ENCODE results near the gene TMEM235. TPM values are rescaled to one million over a fixed set of nuclear protein-coding genes. Genes with fewer than 3 reads are reported as not detected.

TMEM235 gene
- polyA plus RNA-seq, 1 of the 3 experiments (the other 2 are of a cell fraction): not detected

DNA sequence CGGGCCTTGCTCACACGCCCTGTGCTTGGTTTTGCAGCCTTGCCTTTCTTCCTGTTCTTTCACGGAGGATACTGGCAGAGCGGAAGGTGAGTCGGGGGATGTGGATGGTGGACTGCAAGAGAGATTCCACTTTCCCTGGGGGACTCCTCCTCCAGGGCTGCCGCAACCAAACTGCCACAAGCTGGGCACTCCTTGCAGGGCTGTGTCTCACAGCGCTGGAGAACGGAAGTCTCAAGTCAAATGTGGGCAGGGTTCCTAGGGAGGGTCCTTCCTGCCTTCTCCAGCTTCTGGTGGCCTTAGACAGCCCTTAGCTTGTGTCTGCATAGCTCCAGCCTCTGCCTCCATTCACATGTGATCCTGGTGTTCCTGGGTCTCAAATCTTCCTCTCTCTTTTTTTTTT lies 28.8 kb upstream of the TMEM235 start:
- POLR2A ChIA-PET: interaction anchor here (0.7 to 1.6 kb wide), 2 partner anchors 13 to 16 kb away, joined by 3 to 5 read pairs; no protein-coding TSS in a partner anchor
- no peak for TF ChIP-seq FOXJ3 (CRISPR knock-in tag; IDR thresholded peaks at IDR 0.05)
- TF ChIP-seq SMC3 (IDR thresholded peaks at IDR 0.05; ENCODE audit: low read depth, low read length): no peak
- H2AFZ ChIP-seq (ENCODE audit: low read depth): no peak overlapping the region
- H3K4me3 ChIP-seq (ENCODE audit: low read depth in 2 of 2, low read length in 1 of 2): no peak overlapping the region
- no peak for DNase-seq
- no peaks in the 10 kb centered on the region for H3K9me2 ChIP-seq
- no peaks in the 10 kb centered on the region for H3K79me2 ChIP-seq (ENCODE audit: insufficient read depth)
- no peaks in the 10 kb centered on the region; a peak in 1 of 4 replicates for H3K4me1 ChIP-seq (ENCODE audit: control insufficient read depth in 1 of 2, insufficient read depth in 2 of 2, low read depth in 1 of 2, low read length in 1 of 2)
- H4K20me1 ChIP-seq (ENCODE audit: insufficient read depth): no peaks in the 10 kb centered on the region
- H3F3A ChIP-seq (replicated peaks; ENCODE audit: insufficient read depth): no peaks in the 10 kb centered on the region
- H3K9ac ChIP-seq: no peak overlapping the region
- H3K4me2 ChIP-seq: no peak overlapping the region
- H3K9me3 ChIP-seq: no peaks in the 10 kb centered on the region
- no peaks in the 10 kb centered on the region for H3K27me3 ChIP-seq (ENCODE audit: insufficient read depth)
- WGBS (ENCODE audit: low lambda C conversion rate): 93% methylated on average over 7 of the region's 8 CpGs
- H3K27ac ChIP-seq (ENCODE audit: low read depth in 2 of 2, low read length in 1 of 2): no peak overlapping the region
- CTCF ChIA-PET: interaction anchor here (0.6 to 5.9 kb wide), 4 partner anchors 15 to 303 kb away, joined by 4 to 22 read pairs (median 10); partner anchors contain the start of genes AFMID and TK1
- peaks cover 0 to 3% of the 10 kb centered on the region in 2 experiments for H3K36me3 ChIP-seq (replicated peaks in 1 of 2; ENCODE audit: control insufficient read depth in 1 of 2, insufficient read depth in 2 of 2, low read length in 1 of 2)

DNA sequence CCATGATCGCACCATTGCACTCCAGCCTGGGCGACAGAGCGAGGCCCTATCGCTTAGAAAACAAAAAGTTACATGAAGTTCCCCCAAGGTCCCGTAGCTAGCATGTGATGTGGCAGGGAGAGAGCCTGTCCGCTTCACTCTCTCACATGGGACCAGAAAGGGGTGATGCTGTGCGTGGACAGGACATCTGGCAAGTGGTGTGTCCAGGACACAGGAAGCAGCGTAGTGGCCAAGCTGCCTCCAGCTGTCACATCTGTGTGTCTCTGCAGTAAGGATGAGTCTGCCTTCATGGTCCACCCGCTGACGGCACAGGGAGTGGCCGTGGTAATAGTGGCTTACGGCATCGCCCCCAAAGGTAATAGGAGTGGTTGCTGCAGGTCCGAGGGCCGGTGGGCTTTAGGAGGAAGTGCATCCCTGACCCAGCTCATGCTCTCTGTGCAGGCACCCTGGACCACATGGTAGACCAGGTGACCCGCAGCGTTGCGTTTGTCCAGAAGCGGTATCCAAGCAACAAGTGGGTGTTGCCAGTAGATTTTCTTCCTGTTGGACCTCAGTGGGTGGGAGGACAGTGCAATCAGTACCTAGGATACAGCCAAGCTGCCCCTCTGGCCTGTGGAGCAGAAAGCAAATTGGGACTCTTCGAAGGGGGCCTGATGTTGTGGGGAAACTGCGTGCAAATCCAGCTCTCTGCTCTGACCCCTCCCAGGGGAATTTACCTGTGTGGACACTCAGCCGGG lies 26.9 kb upstream of the TMEM235 start:
- Histone ChIP-seq H3K79me2 (ENCODE audit: insufficient read depth) (no peaks in the 10 kb centered on the region), H3K9ac (no peak overlapping the region), H3K4me2 (no peak overlapping the region), H3F3A (replicated peaks; ENCODE audit: insufficient read depth) (no peaks in the 10 kb centered on the region), H4K20me1 (ENCODE audit: insufficient read depth) (no peaks in the 10 kb centered on the region), H3K9me2 (no peaks in the 10 kb centered on the region), H3K9me3 (no peaks in the 10 kb centered on the region), H3K4me3 (ENCODE audit: low read depth in 2 of 2, low read length in 1 of 2) (no peak overlapping the region), H2AFZ (ENCODE audit: low read depth) (no peak overlapping the region), H3K27me3 (ENCODE audit: insufficient read depth) (no peaks in the 10 kb centered on the region), H3K36me3 (replicated peaks in 1 of 2; ENCODE audit: control insufficient read depth in 1 of 2, insufficient read depth in 2 of 2, low read length in 1 of 2) (peaks cover 0 to 3% of the 10 kb centered on the region in 2 experiments), H3K4me1 (ENCODE audit: control insufficient read depth in 1 of 2, insufficient read depth in 2 of 2, low read depth in 1 of 2, low read length in 1 of 2) (no peaks in the 10 kb centered on the region), H3K27ac (ENCODE audit: low read depth in 2 of 2, low read length in 1 of 2) (no peak overlapping the region)
- POLR2A ChIA-PET: interaction anchor here (0.7 to 0.9 kb wide), 2 partner anchors 9 to 15 kb away, joined by 3 read pairs; partner anchors contain the start of gene BIRC5
- 92% methylated on average over 22 of the region's 22 CpGs for WGBS (ENCODE audit: low lambda C conversion rate)
- no peak for DNase-seq
- CTCF ChIA-PET: interaction anchor here (1.0 to 5.9 kb wide), 5 partner anchors 17 to 92 kb away, joined by 3 to 22 read pairs (median 12); partner anchors contain the start of genes AFMID and TK1
- TF ChIP-seq MAX (IDR thresholded peaks at IDR 0.05; ENCODE audit: low read depth): no peak
- TF ChIP-seq, protein P1, sequence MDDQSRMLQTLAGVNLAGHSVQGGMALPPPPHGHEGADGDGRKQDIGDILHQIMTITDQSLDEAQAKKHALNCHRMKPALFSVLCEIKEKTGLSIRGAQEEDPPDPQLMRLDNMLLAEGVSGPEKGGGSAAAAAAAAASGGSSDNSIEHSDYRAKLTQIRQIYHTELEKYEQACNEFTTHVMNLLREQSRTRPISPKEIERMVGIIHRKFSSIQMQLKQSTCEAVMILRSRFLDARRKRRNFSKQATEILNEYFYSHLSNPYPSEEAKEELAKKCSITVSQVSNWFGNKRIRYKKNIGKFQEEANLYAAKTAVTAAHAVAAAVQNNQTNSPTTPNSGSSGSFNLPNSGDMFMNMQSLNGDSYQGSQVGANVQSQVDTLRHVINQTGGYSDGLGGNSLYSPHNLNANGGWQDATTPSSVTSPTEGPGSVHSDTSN (IDR thresholded peaks at IDR 0.05): no peak
- TF ChIP-seq RXRA (IDR thresholded peaks at IDR 0.05; ENCODE audit: borderline replicate concordance, low read depth): no peak
- no peak for TF ChIP-seq FOXJ3 (CRISPR knock-in tag; IDR thresholded peaks at IDR 0.05)
- TF ChIP-seq SIN3A (IDR thresholded peaks at IDR 0.05; ENCODE audit: borderline replicate concordance, low read depth, low read length): no peak

DNA sequence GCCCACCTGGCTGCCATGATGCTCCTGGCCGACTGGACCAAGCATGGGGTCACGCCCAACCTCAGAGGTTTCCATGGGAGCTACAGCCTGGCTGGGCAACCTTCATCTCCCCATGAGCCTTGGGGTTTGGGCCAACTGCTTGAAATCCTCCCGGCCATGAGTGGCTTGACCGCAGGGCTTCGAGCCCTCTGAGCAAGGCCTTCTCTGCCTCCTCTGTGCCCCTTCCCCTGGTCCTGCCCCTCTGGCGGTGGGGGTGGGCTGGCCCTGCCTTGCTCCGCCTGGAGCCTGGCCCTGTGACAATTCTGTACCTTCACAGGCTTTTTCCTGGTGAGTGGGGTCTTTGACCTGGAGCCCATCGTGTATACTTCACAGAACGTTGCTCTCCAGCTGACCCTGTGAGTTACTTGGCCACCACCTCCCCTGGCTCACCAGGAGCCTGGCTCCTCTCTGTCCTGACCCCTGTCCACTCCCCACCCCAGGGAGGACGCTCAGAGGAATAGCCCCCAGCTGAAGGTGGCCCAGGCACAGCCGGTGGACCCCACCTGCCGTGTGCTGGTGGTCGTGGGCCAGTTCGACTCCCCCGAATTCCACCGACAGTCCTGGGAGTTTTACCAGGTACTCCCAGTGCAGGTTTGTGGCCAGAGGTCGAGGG lies 26.2 kb upstream of the TMEM235 start:
- WGBS (ENCODE audit: low lambda C conversion rate): 90% methylated on average over 17 of the region's 17 CpGs
- POLR2A ChIA-PET: interaction anchor here (0.9 kb wide), 1 partner anchor 14 kb away, joined by 3 read pairs; no protein-coding TSS in a partner anchor
- H3K9me2 ChIP-seq: no peaks in the 10 kb centered on the region
- H3K9ac ChIP-seq: no peak overlapping the region
- no peak overlapping the region for H3K4me2 ChIP-seq
- no peaks in the 10 kb centered on the region for H3K4me1 ChIP-seq (ENCODE audit: control insufficient read depth in 1 of 2, insufficient read depth in 2 of 2, low read depth in 1 of 2, low read length in 1 of 2)
- H3K9me3 ChIP-seq: no peaks in the 10 kb centered on the region
- CTCF ChIA-PET: interaction anchor here (1.0 to 5.9 kb wide), 6 partner anchors 18 to 92 kb away, joined by 3 to 22 read pairs (median 8); partner anchors contain the start of genes AFMID and TK1
- no peak overlapping the region for H3K27ac ChIP-seq (ENCODE audit: low read depth in 2 of 2, low read length in 1 of 2)
- H2AFZ ChIP-seq (ENCODE audit: low read depth): no peak overlapping the region
- H4K20me1 ChIP-seq (ENCODE audit: insufficient read depth): no peaks in the 10 kb centered on the region
- no peak for DNase-seq
- H3K27me3 ChIP-seq (ENCODE audit: insufficient read depth): no peaks in the 10 kb centered on the region
- no peak overlapping the region for H3K4me3 ChIP-seq (ENCODE audit: low read depth in 2 of 2, low read length in 1 of 2)
- no peaks in the 10 kb centered on the region for H3K79me2 ChIP-seq (ENCODE audit: insufficient read depth)
- peaks cover 0 to 3% of the 10 kb centered on the region in 2 experiments for H3K36me3 ChIP-seq (replicated peaks in 1 of 2; ENCODE audit: control insufficient read depth in 1 of 2, insufficient read depth in 2 of 2, low read length in 1 of 2)
- H3F3A ChIP-seq (replicated peaks; ENCODE audit: insufficient read depth): no peaks in the 10 kb centered on the region
- TF ChIP-seq RXRA (IDR thresholded peaks at IDR 0.05; ENCODE audit: borderline replicate concordance, low read depth): no peak
- no peak for TF ChIP-seq JUND (IDR thresholded peaks at IDR 0.05)
- TF ChIP-seq GATA2 (CRISPR knock-in tag; IDR thresholded peaks at IDR 0.05): no peak
- TF ChIP-seq CHD2 (IDR thresholded peaks at IDR 0.05; ENCODE audit: low read length, partially characterized antibody): no peak
- TF ChIP-seq USF1 (IDR thresholded peaks at IDR 0.05; ENCODE audit: borderline replicate concordance, low read depth): no peak
- no peak for TF ChIP-seq RAD21 (IDR thresholded peaks at IDR 0.05; ENCODE audit: low read length)
- TF ChIP-seq POLR2AphosphoS5 (IDR thresholded peaks at IDR 0.05; ENCODE audit: low read depth, low read length): no peak
- TF ChIP-seq TAF1 (IDR thresholded peaks at IDR 0.05; ENCODE audit: borderline replicate concordance, low read depth, low read length): no peak
- TF ChIP-seq TCF12 (IDR thresholded peaks at IDR 0.05): no peak
- no peak for TF ChIP-seq YY1 (IDR thresholded peaks at IDR 0.05; ENCODE audit: low read depth)
- TF ChIP-seq MAX (IDR thresholded peaks at IDR 0.05; ENCODE audit: low read depth): no peak
- TF ChIP-seq, protein P2, sequence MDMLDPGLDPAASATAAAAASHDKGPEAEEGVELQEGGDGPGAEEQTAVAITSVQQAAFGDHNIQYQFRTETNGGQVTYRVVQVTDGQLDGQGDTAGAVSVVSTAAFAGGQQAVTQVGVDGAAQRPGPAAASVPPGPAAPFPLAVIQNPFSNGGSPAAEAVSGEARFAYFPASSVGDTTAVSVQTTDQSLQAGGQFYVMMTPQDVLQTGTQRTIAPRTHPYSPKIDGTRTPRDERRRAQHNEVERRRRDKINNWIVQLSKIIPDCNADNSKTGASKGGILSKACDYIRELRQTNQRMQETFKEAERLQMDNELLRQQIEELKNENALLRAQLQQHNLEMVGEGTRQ (IDR thresholded peaks at IDR 0.05; ENCODE audit: borderline replicate concordance, low read depth, low read length): no peak
- no peak for TF ChIP-seq FOXM1 (IDR thresholded peaks at IDR 0.05; ENCODE audit: low read depth)

All from SK-N-SH (cell line).